SU-DHL-6 (cell line): Measurements from ENCODE around the gene SYCP3.

Experiments used
- CTCF ChIP-seq: fragments of 200-600 bp; sonication (generic); IDR thresholded peaks from one replicate; pipeline ENCODE4 v1.5.1; 2017; ENCODE audit warnings: antibody characterized with exemption, mild to moderate bottlenecking, low read length, moderate library complexity; ENCODE audit not compliant: insufficient read depth, poor library complexity, severe bottlenecking
- EZH2phosphoT487 ChIP-seq: fragments of 200-600 bp; sonication (generic), shearing (Covaris generic); conservative IDR thresholded peaks from 2 replicates; pipeline ENCODE4 v1.6.1; 2018; ENCODE audit warnings: mild to moderate bottlenecking, antibody characterized with exemption, low read length, moderate library complexity, mixed read lengths

- TF ChIP-seq CTCF (peak; percentile 30), EZH2phosphoT487 (no peak)
Observed at GRCh38 chr12:101743724-101744472, 4.6 kb upstream of the SYCP3 start.
